GM18508 (cell line): ENCODE results near the gene PHRF1.

Source experiments
- ATAC-seq: cut with Tn5 transposase; IDR thresholded peaks from one replicate; pipeline ENCODE4 v1.9.1; 2021; ENCODE audit warnings: moderate number of reproducible peaks; ENCODE audit not compliant: insufficient read depth, unreplicated experiment

PHRF1 gene, protein sequence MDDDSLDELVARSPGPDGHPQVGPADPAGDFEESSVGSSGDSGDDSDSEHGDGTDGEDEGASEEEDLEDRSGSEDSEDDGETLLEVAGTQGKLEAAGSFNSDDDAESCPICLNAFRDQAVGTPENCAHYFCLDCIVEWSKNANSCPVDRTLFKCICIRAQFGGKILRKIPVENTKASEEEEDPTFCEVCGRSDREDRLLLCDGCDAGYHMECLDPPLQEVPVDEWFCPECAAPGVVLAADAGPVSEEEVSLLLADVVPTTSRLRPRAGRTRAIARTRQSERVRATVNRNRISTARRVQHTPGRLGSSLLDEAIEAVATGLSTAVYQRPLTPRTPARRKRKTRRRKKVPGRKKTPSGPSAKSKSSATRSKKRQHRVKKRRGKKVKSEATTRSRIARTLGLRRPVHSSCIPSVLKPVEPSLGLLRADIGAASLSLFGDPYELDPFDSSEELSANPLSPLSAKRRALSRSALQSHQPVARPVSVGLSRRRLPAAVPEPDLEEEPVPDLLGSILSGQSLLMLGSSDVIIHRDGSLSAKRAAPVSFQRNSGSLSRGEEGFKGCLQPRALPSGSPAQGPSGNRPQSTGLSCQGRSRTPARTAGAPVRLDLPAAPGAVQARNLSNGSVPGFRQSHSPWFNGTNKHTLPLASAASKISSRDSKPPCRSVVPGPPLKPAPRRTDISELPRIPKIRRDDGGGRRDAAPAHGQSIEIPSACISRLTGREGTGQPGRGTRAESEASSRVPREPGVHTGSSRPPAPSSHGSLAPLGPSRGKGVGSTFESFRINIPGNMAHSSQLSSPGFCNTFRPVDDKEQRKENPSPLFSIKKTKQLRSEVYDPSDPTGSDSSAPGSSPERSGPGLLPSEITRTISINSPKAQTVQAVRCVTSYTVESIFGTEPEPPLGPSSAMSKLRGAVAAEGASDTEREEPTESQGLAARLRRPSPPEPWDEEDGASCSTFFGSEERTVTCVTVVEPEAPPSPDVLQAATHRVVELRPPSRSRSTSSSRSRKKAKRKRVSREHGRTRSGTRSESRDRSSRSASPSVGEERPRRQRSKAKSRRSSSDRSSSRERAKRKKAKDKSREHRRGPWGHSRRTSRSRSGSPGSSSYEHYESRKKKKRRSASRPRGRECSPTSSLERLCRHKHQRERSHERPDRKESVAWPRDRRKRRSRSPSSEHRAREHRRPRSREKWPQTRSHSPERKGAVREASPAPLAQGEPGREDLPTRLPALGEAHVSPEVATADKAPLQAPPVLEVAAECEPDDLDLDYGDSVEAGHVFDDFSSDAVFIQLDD (N-terminal part only)

DNA sequence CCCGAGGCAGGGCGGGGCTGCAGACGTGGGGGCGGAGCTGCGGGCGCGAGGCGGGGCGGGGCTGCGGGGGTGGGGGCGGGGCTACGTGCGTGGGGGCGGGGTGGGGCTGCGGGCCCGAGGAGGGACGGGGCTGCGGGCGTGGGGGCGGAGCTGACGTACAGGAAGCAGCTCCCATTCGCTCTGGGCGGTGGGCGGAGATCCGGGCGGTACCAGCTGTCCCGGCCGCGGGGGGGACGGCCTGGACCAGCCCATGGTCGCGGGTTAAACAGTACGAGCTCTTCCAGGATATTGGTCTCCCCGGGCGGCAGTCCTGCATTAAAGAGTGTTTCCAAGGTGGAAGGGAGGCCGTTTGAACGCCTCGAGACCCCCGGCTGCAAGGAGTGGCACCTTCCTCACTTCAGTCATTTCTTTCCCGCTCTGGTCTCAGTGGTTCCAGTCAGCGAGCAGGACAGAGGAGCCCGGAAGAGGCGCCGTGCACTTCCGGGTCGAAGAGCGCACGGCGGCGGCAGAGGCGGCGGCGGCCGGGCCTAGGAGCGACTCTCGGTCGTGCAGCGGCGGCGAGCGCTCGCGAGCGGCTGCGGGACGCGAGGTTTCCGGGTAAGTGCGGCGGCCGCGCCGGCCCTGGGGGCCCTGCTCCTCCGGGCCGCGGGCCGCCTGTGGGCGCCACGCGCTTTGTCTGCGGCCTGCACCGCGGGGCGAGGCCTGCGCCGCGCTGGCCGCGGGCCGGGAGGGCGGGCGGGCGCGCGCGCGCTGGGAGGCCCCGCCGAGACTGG is at the start of gene PHRF1:
PHRF1 (plus strand) TSS at position 475 of the 773 bp plus-strand sequence. CDS start 5,043 bp downstream, outside the sequence.
- ATAC-seq = peak; percentile 81

GRCh38 chr11:528166-528814 is 48.0 kb upstream of the PHRF1 start:
- ATAC-seq = no peak

DNA sequence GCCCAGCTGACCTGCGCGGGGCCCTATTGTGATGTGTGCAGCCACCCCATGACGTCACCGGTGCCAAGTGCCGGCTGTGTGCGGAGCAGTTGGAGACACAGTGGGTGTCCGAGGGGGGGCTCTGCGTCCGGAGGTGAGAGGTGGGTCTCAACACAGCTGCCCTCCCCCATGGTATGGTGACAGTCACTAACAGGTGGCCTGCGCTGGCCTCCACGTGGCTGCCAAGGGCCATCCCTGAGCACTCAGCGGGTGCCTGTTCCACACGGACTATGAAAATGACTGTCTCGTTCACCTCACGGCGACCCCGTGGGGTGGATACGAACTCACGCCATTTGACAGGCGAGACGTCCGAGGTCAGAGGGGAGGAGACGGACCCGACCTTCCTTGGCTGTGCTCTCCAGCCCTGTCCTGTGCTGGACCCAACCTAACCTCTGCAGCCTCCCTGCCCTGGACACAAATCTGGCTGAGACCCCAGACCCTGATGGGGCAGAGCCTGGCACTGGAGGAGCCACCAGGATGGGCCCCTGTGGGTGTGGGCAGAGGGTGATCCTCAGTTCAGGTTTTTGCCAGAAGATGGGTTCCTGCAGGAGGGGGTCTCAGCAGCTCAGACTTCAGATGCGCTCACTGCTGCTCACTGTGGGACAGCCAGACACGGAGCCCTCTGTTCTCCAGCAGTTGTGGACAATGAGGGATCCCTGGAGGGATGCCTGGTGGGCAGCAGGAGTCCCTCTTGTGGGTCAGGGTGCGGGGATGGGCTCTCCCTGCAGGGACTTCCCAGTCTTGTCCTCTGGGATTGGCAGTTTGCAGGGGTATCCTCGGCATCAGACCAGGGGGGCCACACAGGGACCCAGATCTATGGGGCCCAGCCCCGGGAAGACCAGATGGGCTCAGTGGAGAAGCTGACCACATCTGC is 47.2 kb upstream of the PHRF1 start:
- ATAC-seq = no peak

DNA sequence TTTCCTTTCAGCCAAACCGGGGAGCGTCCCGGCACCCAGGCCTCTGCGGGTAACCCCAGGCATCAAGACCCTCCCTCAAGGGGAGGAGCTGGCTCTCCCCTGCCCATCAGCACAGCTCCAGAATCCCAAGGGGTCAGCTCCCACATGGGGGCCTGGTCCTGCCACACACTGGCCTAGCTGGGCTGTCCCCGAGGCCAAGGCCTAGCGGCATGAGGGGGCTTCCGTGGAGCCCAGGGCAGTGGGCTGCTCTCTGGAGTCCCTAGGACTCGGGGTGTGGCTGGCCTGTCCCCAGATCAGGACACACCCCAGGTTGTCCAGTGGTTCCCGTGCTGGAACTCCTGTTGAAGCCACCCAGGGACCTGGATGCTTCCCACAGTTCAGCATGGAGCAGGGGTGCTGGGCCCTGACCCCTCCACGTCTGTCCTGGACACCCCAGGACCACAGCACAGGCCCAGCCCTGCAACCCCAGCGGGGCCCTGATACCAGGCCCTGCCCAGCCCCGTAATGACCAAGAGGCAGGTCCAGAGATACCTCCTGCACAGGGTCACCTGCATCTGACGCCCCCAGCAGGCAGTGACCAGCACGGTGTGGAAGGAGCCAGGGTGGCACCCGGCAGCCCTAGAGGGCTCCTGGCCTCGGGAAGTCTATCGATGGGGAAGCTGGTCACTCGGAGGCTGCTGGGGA is 46.4 kb upstream of the PHRF1 start:
- no peak for ATAC-seq

DNA sequence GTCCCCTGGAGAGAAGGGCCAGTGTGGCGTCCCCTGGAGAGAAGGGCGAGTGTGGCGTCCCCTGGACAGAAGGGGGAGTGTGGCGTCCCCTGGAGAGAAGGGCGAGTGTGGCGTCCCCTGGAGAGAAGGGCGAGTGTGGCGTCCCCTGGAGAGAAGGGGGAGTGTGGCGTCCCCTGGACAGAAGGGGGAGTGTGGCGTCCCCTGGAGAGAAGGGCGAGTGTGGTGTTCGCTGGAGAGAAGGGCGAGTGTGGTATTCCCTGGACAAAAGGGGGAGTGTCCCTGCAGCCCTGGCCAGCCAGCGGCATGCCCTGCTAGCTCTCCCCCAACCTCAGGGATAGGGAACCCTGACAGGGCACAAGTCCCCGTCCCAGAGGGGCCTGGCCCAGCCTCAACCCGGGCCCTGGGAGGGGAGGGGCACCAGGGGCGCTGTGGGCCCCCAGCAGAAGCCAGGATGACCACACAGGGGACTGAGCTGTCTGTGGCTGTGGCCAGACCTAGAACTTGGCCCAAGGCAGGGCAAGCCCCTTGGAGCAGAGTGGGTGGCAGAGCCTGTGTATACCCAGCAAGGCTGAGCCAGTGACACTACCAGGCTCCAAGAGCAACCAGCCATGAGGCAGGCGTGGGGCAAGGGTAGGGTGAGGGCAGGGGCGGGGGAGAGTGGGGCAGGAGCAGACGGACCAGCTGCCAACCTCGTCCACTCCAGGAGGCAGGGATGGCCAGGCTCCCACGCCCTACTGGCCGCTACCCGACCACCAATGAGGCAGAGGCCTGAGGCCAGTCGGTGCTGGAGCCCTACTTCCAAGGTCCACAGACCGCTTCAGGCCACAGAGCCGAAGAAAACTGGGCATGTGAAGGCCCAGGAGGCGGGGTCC is 45.1 kb upstream of the PHRF1 start:
- ATAC-seq = no peak

GRCh38 chr11:531919-532526 is 44.2 kb upstream of the PHRF1 start:
- no peak for ATAC-seq

DNA sequence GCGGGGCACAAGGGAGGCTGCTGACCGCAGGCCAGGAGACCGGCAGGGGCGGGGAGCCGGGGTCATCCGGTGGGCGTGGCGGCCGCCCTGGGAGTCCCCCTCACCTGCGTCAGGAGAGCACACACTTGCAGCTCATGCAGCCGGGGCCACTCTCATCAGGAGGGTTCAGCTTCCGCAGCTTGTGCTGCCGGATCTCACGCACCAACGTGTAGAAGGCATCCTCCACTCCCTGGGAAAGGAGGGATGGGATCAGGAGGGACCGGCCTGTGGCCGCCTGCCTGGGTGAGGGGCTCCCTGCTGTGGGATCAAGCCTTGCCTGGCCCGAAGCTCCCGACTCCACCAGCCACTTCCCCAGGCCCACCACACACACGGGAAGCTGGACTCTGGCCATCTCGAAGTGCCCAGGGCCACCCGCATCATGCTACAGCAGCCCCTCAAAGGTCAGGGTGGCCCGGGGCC is 43.7 kb upstream of the PHRF1 start:
- no peak for ATAC-seq

- no peak for ATAC-seq
Observed at GRCh38 chr11:532986-533585, 43.2 kb upstream of the PHRF1 start.

DNA sequence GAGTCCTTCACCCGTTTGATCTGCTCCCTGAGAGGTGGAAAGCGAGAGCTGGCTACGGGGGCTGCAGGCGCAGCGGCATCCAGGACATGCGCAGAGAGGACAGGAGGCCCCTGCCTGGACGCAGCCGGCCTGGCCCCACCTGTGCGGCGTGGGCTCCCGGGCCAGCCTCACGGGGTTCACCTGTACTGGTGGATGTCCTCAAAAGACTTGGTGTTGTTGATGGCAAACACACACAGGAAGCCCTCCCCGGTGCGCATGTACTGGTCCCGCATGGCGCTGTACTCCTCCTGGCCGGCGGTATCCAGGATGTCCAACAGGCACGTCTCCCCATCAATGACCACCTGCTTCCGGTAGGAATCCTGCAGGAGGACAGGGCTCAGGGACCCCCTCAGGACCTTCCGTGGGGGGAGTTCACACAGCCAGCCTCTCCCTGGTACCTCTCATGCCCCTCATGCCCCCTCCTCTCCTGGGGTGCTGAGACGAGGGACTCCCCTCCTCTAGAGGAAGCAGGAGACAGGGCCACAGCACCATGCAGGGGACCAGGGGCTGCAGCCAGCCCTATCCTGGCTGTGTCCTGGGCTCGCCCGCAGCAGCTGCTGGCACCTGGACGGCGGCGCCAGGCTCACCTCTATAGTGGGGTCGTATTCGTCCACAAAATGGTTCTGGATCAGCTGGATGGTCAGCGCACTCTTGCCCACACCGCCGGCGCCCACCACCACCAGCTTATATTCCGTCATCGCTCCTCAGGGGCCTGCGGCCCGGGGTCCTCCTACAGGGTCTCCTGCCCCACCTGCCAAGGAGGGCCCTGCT is 42.5 kb upstream of the PHRF1 start:
- ATAC-seq = no peak

DNA sequence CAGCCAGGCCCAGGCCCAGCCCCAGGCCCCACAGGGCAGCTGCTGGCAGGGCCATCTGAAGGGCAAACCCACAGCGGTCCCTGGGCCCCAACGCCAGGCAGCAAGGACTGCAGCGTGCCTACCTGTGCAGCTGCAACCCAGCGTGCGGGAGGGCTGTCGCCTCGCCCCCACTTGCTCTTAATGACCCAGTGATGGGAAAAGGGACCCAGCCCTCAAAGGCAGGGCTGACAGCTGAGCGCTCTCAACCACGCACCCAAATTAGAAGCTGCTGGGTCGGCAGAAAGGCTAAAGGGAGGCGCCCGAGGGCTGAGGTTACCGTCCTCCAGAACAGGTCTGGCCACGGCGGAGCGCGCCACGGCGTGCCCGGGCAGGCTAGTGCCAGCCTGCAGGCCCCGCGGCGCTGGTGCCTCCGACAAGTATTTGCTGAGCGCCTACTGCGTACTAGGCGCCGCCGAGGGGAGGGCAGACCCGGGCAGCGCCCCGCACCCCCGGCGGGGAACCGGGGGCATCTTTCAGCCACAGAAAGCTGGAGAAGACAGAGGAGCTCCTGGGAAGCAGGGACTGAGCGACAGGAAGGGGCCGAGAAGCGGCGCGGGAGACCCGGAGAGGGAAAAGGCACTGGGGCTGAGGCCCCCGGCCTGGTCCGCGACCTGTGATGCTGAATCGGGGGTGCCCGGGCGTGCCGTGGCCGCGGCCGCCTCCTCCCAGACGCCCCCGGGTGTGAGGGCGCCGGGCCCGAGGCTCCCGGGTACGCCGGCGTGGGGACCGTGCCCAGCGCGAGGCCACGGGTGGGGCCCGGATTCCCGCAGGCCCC is 41.7 kb upstream of the PHRF1 start:
- no peak for ATAC-seq

DNA sequence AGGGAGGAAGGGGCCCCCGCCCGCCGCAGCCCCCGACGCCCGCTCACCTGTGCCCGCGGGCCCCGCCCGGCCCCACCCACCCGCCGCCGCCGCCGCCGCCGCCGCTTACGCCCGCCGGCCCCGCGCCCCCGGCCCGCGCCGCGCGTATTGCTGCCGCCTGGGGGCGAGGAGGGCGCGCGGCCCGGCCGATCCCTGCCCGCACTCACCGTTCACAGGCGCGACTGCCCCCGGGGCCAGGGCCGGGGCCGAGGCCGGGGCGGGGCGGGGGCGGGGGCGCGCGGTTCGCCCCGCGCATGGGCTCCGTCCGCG is 41.1 kb upstream of the PHRF1 start:
- no peak for ATAC-seq

DNA sequence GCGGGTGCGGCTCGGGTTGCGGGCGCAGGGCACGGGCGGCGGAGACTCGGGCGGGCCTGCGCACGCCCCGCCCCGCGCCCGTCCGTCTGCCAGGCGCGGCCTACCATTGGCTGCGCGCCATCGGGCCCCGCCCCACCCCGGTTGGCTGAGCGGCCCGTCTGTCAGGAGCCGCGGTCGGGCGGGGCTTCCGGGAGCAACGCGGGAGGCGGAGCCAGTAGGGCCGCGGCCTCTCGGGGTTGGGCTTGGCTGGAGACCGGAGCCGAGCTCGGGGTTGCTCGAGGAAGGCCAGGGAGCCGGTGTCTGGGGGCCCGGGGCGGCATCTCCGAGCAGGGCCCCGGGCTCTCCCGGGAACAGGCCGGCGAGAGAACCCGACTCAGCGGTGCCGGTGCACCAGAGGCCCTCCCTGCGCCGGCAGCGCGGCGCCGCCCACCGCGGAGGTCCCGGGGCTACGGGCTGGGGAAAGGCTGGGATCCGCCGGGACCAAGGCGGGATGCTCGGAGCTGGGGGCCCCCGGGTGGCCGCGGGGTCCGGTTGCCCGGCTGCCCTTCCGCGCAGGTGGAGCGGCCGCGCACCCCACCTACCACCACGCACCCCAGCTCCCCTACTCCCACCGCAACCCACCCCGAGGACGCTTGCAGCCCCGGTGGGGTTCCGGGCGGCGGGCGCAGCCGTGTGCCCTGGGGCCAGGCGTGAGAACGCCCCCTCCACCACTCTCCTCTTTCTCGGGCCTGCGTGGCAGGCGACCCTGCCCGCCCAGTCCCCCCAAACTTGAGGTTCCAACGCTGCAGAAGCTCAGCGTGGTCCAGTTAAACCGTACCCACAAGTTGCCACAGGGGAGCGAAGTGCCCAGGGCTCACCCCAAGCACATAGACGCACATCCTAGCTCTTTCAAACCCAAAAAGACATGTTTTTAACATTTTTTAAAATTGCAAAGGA is 40.5 kb upstream of the PHRF1 start, which contains the start of gene HRAS:
HRAS (minus strand) TSS at position 58 of the 936 bp plus-strand sequence.
- ATAC-seq = no peak
